Activated CD4-positive, alpha-beta T cell treated with anti-CD3 and anti-CD28 coated beads for 4 hours (primary cell): ENCODE results near the gene LIN37.

Experiments
- DNase-seq, 2 donors: peaks; one replicate each; pipeline ENCODE4 v3.0.0-alpha.2; 2020

LIN37 gene

DNA sequence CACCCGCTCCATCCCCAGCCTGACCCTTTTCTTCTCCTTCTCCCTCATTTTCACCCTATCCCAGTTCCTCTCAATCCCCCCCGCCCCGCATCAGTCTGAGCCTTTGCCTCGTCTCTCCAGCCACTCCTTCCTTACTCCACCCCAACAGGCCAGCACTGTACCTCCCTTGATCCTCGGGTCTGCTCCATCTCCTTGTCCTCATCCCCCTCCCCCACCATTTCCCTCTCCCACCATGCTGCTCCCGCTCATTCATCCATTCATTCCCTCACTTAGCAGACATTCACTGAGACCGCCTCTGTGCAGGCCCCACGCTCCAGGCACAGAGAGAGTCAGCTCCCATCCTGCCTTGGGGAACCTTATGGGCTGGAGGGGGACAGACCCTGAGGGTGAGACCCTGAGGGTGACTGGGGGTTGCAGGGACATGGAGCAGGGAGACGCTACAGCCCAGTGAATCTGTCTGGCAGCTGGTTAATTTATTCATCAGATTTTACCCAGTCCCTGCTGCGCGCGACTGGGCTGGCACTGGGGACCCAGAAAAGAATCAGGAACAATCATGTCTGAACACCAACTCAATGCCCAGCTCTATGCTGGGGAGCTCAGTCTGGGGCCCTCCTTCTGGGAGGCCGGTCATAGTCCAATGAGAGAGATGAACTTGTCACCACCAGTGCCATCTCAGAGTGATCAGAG is 27.9 kb downstream of the LIN37 start:
- DNase-seq = no peak

DNA sequence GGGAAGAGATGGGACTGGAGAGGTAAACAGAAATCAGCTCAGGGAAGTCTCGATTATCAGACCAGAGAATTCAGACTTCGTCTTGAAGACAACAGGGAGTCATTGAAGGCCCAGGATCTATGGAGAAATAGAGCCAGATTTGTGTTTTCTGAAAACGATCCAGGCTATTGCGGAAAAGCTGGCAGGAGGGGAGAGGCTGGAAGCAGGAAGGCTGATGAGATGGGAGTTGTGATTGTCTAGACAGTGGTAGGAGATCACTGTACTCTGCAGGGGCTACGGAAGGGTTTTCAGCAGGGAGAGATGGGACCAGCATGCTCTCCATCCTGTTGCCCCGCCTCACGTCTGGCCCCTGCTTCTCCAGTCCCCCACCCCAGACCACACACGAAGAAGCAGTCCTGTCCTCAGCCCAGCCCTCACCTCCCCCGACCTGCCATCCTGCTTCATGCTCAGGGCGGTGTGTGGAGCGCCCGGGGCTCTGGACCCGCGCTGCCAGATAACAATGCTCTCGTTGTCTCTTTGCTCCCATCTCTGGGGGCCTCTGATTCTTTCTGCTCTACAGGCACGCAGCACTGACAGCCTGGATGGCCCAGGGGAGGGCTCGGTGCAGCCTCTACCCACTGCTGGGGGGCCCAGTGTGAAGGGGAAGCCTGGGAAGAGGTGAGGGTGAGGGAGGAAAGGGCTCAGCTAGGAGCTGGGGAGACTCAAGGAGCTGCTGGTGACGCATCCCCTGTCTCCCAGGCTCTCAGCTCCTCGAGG is 28.9 kb downstream of the LIN37 start:
- no peak for DNase-seq

DNA sequence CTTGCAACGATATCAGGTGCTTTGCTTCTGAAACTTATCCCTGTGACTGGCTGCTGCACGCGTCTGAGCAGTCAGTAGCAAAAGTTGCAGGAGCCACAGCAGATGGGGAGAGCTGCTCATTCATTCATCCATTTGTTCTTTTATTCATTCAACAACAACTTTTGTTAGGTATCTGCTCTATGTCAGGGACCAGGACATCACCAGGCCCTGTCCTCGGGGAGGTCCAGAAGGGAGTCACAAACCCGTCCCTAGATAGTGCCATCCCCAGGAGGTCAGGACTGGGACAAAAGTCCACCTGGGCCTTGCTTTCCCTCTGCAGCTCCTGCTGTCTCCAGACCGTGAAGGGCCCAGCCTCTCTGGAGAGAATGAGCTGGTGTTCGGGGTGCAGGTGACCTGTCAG is 29.6 kb downstream of the LIN37 start:
- no peak for DNase-seq

DNA sequence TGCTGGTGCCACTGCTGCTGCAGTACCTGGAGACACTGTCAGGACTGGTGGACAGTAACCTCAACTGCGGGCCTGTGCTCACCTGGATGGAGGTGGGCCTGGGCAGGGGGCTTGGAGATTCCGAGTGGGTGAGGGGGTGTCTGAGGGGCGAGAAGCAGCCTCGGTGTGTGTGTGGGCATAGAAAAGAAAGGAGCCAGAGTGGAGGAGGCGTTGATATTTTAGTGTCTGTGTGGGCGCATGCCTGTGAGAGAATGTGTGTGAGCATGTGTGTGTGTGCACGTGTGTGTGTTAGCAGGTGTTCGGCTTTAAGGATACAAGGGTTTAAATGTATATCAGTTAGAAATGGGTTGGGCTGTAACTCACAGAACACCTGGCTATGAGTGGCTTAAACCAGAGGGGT is 30.7 kb downstream of the LIN37 start:
- DNase-seq = no peak

DNA sequence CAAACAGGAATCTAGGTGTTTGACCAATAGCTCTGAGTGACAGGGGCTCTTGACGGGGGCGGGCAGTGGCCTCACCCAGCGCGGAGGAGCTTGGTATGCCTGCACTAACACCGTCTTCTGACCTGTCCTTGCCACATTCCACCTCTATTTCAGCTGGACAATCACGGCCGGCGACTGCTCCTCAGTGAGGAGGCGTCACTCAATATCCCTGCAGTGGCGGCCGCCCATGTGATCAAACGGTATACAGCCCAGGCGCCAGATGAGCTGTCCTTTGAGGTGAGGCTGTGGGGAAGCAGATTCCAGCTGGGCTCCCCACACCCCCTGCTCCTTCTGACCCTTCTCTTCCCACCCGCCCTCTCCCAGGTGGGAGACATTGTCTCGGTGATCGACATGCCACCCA is 31.7 kb downstream of the LIN37 start:
- DNase-seq = no peak

DNA sequence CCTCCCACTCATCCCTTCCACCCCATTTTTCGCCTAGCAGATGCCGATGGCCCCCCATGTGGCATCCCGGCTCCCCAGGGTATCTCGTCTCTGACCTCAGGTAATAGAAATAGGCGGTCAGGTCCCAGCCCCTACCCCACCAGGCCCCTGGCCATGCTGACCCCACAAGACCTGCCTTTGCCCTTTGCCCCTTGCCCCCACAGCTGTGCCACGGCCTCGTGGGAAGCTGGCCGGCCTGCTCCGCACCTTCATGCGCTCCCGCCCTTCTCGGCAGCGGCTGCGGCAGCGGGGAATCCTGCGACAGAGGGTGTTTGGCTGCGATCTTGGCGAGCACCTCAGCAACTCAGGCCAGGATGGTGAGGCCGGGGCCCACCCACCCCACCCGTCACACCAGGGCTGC is 32.3 kb downstream of the LIN37 start:
- DNase-seq = no peak

DNA sequence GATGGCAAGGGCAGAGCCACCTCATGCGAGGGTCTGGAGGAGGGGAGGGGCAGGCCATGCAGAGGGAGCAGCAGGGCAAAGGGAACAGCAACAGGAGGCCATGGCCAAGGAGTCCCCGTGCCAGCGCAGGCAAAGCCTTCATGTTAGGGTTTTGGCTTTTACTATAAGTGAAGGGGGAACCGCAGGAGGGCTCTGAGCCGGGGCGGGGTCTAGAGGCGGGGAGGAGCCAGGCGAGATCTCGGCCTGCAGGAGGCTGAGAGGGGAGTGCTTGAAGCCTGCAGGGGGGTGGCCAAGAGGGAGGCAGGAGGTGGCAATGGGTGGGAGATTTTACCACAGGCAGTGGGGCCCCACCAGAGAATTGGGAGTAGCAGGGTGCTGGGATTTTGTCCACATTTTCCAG is 33.3 kb downstream of the LIN37 start:
- no peak for DNase-seq

DNA sequence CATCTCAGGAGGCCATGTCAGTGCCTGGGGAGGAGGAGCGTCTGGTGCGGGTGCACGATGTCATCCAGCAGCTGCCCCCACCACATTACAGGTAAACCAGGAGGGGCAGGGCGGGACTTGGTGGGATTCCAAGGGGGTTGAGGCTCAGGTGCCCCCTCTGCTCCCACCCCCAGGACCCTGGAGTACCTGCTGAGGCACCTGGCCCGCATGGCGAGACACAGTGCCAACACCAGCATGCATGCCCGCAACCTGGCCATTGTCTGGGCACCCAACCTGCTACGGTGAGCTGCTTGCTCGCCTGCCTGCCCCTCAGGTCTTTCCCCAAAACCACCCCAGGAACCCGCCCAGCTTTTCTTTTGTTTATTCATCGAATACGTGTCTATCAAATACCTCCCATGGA is 34.2 kb downstream of the LIN37 start:
- DNase-seq = no peak

DNA sequence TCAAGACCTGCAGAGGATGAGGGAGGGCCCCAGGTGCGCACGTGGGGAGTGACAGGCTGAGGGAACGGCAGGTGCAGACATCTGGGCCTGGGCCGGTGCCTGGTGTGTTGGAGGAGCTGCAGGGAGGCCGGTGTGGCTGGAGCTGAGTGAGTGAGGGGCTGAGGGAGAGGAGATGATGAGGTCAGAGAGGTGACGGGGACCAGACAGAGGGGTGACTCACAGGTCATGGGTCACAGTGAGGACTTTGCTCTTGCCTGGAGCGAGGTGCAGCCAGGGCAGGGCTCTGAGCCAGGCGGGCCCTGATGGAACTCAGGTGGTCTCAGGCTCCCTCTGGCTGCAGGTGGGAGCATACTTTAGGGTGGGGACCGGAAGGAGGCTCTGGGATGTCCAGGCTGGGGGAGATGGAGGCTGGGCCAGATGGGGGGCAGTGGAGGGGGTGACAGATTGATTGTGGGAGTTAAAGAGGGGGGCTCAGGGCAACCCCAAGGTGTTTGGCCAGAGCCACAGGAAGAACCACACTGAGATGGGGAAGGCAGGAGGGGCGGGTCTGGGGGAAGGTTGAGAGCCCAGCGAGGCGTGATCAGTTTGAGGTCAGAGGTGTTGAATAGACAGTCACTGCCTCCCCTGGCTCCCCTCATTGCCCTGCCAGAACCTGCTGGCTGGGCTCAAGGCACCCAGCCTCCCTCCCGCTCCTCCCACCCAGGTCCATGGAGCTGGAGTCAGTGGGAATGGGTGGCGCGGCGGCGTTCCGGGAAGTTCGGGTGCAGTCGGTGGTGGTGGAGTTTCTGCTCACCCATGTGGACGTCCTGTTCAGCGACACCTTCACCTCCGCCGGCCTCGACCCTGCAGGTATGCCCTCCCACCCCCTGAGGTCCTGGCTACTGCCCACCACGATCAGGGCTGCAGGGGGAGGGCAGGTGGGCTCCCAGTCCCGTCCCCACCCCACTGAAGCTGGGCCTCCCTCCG is 35.4 kb downstream of the LIN37 start:
- DNase-seq = no peak

DNA sequence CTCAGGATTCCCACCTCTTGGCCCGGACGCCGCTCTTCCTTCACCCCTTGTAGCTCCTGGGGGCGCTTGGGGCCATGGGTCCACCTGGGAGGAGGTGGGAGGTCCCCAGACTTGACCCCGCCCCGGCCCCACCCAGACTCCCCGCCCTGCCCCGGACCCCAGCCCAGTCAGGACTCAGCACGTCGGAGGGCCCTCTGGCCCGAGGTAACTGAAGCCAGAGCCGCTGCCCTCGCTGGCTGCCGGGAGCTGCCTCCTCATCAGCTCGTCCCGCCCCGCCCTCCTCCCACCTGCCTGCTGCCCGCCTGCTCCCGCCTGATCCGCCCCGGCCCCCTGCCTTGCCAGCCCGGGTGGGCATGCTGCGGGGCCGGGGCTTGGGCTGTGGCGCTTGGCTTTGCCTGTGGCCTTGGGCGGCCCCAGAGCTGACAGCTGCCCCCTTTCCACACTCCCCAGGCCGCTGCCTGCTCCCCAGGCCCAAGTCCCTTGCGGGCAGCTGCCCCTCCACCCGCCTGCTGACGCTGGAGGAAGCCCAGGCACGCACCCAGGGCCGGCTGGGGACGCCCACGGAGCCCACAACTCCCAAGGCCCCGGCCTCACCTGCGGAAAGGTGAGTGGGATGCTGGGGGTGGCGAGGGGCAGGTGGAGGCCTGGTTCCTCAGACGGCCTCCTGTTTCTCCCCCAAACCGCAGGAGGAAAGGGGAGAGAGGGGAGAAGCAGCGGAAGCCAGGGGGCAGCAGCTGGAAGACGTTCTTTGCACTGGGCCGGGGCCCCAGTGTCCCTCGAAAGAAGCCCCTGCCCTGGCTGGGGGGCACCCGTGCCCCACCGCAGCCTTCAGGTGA is 36.3 kb downstream of the LIN37 start:
- no peak for DNase-seq

DNA sequence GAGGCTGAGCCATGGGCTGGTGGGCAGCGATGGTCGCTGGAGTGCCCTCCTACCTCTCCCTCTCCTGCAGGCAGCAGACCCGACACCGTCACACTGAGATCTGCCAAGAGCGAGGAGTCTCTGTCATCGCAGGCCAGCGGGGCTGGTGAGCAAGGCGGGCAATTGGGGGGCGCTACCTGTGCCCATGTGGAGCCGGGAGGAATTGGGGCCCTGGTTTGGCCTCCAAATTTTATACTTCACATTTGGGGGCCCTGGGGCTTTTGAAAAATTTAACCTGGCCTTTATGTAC is 36.9 kb downstream of the LIN37 start:
- no peak for DNase-seq

DNA sequence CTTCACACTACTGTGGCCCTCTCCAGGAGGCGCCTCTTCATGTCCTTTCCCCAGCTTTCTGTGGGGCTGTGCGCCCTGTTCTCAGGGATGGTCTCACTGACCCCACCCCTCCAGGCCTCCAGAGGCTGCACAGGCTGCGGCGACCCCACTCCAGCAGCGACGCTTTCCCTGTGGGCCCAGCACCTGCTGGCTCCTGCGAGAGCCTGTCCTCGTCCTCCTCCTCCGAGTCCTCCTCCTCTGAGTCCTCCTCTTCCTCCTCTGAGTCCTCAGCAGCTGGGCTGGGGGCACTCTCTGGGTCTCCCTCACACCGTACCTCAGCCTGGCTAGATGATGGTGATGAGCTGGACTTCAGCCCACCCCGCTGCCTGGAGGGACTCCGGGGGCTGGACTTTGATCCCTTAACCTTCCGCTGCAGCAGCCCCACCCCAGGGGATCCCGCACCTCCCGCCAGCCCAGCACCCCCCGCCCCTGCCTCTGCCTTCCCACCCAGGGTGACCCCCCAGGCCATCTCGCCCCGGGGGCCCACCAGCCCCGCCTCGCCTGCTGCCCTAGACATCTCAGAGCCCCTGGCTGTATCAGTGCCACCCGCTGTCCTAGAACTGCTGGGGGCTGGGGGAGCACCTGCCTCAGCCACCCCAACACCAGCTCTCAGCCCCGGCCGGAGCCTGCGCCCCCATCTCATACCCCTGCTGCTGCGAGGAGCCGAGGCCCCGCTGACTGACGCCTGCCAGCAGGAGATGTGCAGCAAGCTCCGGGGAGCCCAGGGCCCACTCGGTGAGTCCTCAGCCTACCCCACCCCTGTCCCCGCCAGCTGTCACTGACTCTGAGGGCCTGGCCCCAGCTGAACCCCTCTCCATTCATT is 38.2 kb downstream of the LIN37 start:
- no peak for DNase-seq

DNA sequence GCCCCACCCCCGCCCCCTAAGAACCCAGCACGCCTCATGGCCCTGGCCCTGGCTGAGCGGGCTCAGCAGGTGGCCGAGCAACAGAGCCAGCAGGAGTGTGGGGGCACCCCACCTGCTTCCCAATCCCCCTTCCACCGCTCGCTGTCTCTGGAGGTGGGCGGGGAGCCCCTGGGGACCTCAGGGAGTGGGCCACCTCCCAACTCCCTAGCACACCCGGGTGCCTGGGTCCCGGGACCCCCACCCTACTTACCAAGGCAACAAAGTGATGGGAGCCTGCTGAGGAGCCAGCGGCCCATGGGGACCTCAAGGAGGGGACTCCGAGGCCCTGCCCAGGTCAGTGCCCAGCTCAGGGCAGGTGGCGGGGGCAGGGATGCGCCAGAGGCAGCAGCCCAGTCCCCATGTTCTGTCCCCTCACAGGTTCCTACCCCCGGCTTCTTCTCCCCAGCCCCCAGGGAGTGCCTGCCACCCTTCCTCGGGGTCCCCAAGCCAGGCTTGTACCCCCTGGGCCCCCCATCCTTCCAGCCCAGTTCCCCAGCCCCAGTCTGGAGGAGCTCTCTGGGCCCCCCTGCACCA is 38.9 kb downstream of the LIN37 start:
- no peak for DNase-seq

DNA sequence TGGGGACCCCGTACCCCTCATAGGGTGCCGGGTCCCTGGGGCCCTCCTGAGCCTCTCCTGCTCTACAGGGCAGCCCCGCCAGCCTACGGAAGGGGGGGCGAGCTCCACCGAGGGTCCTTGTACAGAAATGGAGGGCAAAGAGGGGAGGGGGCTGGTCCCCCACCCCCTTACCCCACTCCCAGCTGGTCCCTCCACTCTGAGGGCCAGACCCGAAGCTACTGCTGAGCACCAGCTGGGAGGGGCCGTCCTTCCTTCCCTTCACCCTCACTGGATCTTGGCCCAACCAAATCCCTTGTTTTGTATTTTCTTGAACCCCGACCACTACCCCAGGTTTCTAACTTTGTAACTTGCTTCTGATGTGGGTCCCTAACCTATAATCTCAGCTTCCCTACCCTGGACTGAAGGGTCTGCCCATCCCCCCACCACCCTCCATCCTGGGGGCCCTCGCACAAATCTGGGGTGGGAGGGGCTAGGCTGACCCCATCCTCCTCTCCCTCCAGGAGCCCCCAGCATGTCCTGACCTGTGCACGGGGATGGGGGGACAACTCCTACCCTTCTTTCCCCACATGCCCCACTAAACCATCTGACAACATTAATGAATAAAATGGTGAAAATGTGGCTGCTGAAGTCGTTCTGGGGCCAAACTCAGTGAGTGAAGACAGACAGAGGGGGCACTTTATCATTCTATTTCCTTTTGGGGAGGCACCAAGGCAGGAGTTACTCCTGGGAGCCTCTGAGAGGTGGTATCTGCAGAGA is 40.0 kb downstream of the LIN37 start:
- DNase-seq = no peak

DNA sequence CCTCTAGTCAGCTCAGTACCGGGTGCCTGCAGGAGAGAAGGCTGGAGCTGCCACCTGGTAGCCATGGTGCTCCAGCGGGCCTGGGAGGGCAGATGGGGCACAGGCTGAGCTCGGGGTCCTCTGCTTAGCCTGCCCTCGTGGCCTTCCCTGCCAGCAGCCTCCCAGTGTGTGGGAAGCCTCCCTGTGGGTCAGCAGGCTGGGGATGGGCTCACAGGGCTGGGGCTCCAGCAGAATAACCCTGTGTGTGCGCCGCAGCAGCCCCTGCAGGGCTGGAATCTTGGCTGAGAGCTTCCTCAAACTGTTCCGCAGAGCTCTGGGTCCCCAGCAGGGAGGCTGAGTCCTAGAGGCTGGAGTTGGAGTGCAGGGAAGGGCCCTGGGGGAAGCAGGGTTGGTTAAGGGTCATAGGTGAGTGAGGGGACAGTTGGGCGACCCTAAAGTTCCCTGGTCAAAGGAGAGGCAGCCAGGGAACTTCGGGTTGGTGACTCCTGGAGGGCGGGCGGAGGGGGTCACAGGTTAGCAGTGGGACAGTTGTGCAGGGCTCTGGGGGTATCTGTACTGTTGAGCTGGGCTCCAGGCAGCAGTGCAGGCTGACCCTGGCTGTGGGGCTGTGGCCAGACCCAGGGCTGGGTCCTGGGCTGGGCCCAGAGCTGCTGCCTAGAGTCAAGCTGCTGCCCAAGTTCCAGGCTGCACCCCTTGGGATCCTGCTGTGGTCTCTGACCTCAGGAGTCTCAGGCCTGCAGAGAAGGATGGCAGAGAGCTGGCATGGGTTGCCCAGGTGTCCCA is 41.0 kb downstream of the LIN37 start:
- DNase-seq = no peak

DNA sequence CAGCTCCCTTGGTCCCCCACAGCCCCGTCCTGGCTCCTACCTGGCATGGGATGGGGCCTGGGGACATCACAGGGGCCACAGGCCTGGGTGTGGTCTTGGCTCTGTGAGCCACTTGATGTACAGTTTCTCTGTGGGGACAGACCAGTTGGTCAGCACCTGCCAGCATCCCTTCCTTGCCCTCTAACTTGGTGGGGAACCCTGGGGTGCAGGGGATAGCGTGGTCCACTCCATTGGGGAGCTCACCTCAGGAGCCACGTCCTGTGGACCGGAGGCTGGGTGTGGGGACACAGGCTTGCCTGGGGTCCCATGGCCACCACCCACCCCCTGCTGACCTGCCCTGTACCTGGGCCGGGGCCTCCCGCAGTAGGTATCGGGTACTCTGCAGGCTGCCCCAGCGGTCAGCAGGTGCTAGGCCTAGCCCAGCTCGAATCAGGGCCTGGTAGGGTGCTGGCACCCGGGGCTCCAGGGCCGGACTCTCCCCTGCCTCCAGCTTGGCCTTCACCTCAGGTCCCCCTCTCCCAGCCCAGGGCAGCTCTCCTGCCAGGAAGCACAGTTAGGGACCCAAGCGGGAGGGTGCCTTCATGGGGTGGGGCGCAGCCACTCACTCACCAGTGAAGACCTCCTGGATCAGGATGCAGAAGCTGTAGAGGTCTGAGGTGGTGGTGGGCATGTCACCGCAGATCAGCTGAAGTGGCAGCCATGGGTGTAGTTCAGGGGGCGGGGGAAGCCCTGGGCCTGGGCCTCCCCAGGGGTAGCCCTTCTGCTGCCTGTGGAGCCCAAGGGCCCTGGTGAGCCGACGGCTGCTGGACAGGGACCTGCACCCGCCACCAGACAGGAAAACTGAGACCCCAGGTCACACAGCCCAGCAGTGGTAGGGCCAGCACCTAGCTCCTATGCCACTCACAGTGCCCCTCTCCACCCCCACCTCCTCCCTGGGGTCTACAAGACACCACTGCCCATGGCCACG is 41.9 kb downstream of the LIN37 start:
- no peak for DNase-seq

DNA sequence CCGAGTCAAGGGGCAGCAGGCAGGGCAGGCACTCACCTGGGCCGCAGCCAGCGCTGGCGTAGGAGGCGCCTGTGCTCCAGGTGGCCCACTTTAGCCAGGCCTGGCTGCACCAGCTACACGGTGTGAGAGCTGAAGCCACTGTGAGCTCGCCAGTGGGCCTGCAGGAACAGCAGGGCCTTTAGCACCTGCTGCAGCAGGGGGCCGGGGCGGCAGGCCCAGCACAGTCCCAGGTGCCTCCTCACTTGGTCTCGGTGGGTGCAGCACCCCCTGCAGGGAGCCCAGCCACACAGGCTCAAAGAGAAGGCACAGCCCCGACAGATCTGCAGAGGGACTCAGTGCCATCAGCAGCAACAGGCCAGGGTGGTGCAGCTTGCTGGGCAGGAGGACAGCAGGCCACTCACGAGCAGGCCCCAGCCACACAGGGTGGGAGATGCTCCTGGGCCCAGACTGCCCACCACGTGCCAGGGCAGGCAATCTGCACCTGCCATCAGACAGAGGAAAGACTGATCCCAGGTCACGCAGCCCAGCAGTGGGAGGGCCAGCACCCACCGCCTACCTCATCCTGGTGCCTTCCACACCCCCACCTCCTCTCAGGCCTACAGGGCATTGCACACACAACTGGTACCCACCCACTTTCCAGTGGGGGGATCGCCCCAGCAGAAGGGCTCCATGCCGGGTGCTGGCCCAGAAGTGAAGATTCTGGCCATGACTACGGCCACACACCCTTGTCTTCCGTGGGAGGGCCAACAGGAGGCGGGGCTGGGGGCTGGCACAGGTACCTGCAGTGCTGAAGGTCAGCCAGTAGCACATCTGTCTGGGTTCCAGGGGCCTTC is 42.8 kb downstream of the LIN37 start:
- no peak for DNase-seq

DNA sequence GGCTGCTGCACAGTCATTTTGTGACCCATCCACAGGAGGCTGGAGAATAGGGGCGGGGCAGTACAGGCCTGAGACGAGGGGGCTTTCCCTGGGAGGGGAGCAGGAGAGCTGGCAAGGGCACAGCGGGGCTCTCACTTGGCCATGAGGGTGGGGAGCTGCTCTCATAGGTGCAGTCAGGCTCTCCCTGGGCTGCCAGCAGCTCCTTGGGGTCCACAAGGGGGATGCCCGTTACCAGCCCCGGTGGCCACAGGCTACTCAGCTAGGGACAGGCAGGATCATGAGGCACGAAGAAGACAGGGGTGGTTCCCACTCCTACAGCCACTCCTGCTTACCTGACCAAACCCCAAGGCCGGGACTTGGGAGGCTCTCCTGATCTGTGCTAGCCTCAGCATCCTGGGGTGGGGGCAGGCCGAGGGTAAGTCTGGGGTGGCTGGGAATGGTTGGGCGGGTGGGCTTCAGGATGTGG is 43.5 kb downstream of the LIN37 start:
- no peak for DNase-seq
